ENCODE data around the gene LPCAT1. TPM values are rescaled to one million over a fixed set of nuclear protein-coding genes. Genes with fewer than 3 reads are reported as not detected.

The LPCAT1 gene
- total RNA-seq, 2 donors from 2014 or later = 90.0 to 179 TPM

GRCh38 chr5:1413611-1414241 is 110.0 kb downstream of the LPCAT1 start:
- H3K4me1 Mint-ChIP-seq (ENCODE audit: low read depth in 2 of 2) = peaks cover 9% of the 10 kb centered on the region in 2 donors
- peaks cover 8 to 14% of the 10 kb centered on the region in 2 donors for H3K27me3 Mint-ChIP-seq

DNA sequence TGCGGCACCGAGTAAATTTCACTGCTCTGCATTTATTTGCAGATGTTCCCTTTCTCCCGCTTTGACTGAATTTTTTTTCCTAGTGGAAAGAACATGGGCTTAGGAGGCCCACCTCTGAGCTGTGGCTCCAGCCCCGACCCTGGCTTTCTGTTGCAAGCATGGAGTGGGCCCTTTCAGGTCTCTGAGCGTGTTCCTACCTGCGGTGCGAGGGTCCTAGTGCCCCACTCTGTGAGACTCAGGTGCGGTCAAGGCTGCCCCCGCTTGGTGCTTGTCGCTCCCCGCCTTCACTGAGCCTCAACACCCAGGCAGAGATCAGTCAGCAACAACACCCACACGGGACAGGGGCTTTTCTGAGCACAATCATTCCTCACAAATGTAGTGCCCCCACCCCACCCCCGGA is 110.5 kb downstream of the LPCAT1 start:
- H3K36me3 Mint-ChIP-seq = no peaks in the 10 kb centered on the region
- ATAC-seq = no peak

More at GRCh38 chr5:1413611-1414241, 110.0 kb downstream of the LPCAT1 start:
- Mint-ChIP-seq H3K36me3 (no peaks in the 10 kb centered on the region), H3K4me3 (no peak overlapping the region), H3K9me3 (peaks cover under 1% of the 10 kb centered on the region), H3K27ac (no peak overlapping the region)
- DNase-seq (ENCODE audit: low spot score) (no peak), ATAC-seq (no peak)

DNA sequence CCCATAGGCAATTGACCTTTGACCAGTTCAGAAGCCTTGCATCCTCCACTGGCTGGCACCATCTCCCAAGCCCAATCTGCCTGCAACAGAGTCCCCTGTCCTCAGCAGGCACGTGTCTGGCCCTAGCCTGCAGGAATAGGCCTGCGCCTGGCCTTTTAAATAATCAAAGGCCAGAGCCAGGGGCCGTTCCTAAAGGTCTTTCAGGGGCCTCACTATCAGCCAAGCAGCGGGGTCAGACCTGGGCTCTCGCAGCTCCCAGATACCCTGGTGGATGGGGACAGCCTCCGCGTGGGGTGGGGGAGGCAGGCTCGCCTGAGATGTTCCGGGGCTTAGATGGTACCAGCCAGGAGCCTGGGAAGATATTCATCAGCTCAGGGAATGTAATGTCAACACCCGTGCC is 111.1 kb downstream of the LPCAT1 start:
- H3K27me3 Mint-ChIP-seq = peaks cover 0 to 11% of the 10 kb centered on the region in 2 donors
- ATAC-seq = no peak
- DNase-seq (ENCODE audit: low spot score) = no peak

More for the DNA sequence above, 110.5 kb downstream of the LPCAT1 start:
- Mint-ChIP-seq H3K27ac (no peak overlapping the region), H3K4me1 (ENCODE audit: low read depth in 2 of 2) (peaks cover 9% of the 10 kb centered on the region in 2 donors), H3K9me3 (no peaks in the 10 kb centered on the region), H3K27me3 (peaks cover 3 to 13% of the 10 kb centered on the region in 2 donors), H3K4me3 (no peak overlapping the region)
- no peak for DNase-seq (ENCODE audit: low spot score)

DNA sequence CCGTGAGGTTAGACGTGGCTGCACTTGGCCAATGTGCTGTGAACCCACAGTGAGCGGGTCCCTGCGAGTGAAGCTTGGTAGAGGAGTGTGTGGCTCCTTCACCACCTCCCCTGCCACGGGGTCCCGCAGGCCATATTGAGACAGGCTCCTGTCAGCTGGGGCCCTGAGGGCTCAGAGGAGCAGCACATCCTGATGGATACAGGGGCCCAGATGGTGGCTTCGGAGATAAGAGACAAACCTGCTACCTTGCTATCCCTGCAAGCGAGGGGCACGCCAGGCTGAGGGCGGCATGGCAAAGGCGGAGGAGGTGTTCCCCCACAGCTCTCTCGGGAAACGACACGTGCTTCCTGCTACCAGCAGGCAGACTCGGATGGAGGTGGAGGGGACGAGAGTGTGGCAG is 111.6 kb downstream of the LPCAT1 start:
- Mint-ChIP-seq H3K27ac (no peak overlapping the region), H3K27me3 (peaks cover 0 to 11% of the 10 kb centered on the region in 2 donors), H3K4me1 (ENCODE audit: low read depth in 2 of 2) (peaks cover 9% of the 10 kb centered on the region in 2 donors), H3K4me3 (no peak overlapping the region), H3K9me3 (no peaks in the 10 kb centered on the region), H3K36me3 (no peaks in the 10 kb centered on the region)
- ATAC-seq (no peak), DNase-seq (ENCODE audit: low spot score) (no peak)

More for the DNA sequence above, 111.1 kb downstream of the LPCAT1 start:
- Mint-ChIP-seq H3K27ac (no peak overlapping the region), H3K4me3 (no peak overlapping the region), H3K4me1 (ENCODE audit: low read depth in 2 of 2) (peaks cover 9% of the 10 kb centered on the region in 2 donors), H3K36me3 (no peaks in the 10 kb centered on the region), H3K9me3 (no peaks in the 10 kb centered on the region)

Other genes with a start within 250 kb of the LPCAT1 start
- 1 to 10 TPM in 1 of 2 donors, not detected in 1; 1.3 TPM for gene TERT, start 228.9 kb downstream of the LPCAT1 start, total RNA-seq
- gene CLPTM1L, start 178.9 kb downstream of the LPCAT1 start, total RNA-seq = 100 to 1,000 TPM; 112 to 178 TPM
- not detected for gene SLC6A3, start 78.5 kb downstream of the LPCAT1 start, total RNA-seq